Transverse colon (tissue), 3 donors: ENCODE data around the gene DLG2.

Experiments used
- CTCF ChIP-seq, 5 experiments: fragments of 200-600 bp in 3 of 5; fragments of 450-650 bp in 2 of 5; sonication (generic) in 3 of 5; IDR thresholded peaks; 1 replicate in 2 of 5; 2 replicates in 3 of 5; pipeline ENCODE4 v1.5.1; 2016 to 2017; ENCODE audit warnings: antibody characterized with exemption in 5 of 5, inconsistent platforms in 3 of 5, mild to moderate bottlenecking in 2 of 5, moderate library complexity in 1 of 5
- POLR2A ChIP-seq: fragments of 450-650 bp; IDR thresholded peaks from one replicate; pipeline ENCODE4 v1.6.1; 2016; ENCODE audit warnings: antibody characterized with exemption, mild to moderate bottlenecking, moderate library complexity

- TF ChIP-seq CTCF (IDR thresholded peaks at IDR 0.05): no peak
- TF ChIP-seq POLR2A: no peak
Observed at GRCh38 chr11:84929738-84930137, 697.4 kb downstream of the DLG2 start.
